DND-41 (cell line): ENCODE results near the gene IGSF22.

Source experiments
- CTCF ChIP-seq: IDR thresholded peaks from 2 replicates; pipeline ENCODE4 v1.5.1; 2012; ENCODE audit warnings: borderline replicate concordance, low read length, moderate library complexity, mild to moderate bottlenecking; ENCODE audit not compliant: poor library complexity, severe bottlenecking; ENCODE audit errors: extremely low read depth
- EZH2 ChIP-seq: IDR thresholded peaks from 3 replicates; pipeline ENCODE4 v1.6.1; 2012; ENCODE audit warnings: borderline replicate concordance, low read depth, mild to moderate bottlenecking, moderate library complexity, low read length, inconsistent platforms; ENCODE audit not compliant: severe bottlenecking

- TF ChIP-seq CTCF, result no peak
- no peak for TF ChIP-seq EZH2
Observed at GRCh38 chr11:18757811-18758210, 31.8 kb upstream of the IGSF22 start.
